ENCODE results near the gene NMT1. TPM values are rescaled to one million over a fixed set of nuclear protein-coding genes. Genes with fewer than 3 reads are reported as not detected.
A peak's percentile ranks its signal among the peaks of the same experiment; 100 is the strongest.

Gene NMT1
- total and polyA plus RNA-seq, 2 of the 13 experiments (the other 11 are each of a cell fraction or from before 2014, with no cell fraction given): 75.7 to 142 TPM

- TF ChIP-seq UBTF (CRISPR knock-in tag; IDR thresholded peaks at IDR 0.05) (peak; percentile 35; the same call in 1 of the 2 replicates), IKZF1 (IDR thresholded peaks at IDR 0.05) (no peak), ZNF383 (CRISPR knock-in tag; IDR thresholded peaks at IDR 0.05; ENCODE audit: borderline replicate concordance) (no peak), TCF7 (IDR thresholded peaks at IDR 0.05; ENCODE audit: low read depth) (no peak)
- TF ChIP-seq, protein P1, sequence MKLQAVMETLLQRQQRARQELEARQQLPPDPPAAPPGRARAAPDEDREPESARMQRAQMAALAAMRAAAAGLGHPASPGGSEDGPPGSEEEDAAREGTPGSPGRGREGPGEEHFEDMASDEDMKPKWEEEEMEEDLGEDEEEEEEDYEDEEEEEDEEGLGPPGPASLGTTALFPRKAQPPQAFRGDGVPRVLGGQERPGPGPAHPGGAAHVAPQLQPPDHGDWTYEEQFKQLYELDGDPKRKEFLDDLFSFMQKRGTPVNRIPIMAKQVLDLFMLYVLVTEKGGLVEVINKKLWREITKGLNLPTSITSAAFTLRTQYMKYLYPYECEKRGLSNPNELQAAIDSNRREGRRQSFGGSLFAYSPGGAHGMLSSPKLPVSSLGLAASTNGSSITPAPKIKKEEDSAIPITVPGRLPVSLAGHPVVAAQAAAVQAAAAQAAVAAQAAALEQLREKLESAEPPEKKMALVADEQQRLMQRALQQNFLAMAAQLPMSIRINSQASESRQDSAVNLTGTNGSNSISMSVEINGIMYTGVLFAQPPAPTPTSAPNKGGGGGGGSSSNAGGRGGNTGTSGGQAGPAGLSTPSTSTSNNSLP (IDR thresholded peaks at IDR 0.05; ENCODE audit: low read depth, low read length): peak; percentile 46; the same call in 1 of the 2 replicates
- TF ChIP-seq, protein P2, sequence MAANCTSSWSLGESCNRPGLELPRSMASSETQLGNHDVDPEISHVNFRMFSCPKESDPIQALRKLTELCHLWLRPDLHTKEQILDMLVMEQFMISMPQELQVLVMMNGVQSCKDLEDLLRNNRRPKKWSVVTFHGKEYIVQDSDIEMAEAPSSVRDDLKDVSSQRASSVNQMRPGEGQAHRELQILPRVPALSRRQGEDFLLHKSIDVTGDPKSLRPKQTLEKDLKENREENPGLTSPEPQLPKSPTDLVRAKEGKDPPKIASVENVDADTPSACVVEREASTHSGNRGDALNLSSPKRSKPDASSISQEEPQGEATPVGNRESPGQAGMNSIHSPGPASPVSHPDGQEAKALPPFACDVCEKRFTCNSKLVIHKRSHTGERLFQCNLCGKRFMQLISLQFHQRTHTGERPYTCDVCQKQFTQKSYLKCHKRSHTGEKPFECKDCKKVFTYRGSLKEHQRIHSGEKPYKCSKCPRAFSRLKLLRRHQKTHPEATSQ (CRISPR knock-in tag; IDR thresholded peaks at IDR 0.05; ENCODE audit: borderline replicate concordance): no peak
Measured at GRCh38 chr17:45129426-45129939, 68.4 kb downstream of the NMT1 start (continued).

Measured in HepG2 (cell line).